ENCODE data around the gene AKAP11.
"Not testable (repeated sequence)": the region's sequence is repeated elsewhere in the genome, so short reads cannot be mapped to it uniquely, and the experiment has no call there.

AKAP11 gene

GRCh38 chr13:42272115-42272803 is at the start of gene AKAP11:
TSS of gene AKAP11 (plus strand) at chr13:42272152. CDS start at chr13:42286349, 14,197 bp downstream.
- no peaks in the 10 kb centered on the region for H3K27me3 ChIP-seq (ENCODE audit: control insufficient read depth, insufficient read depth, low read length)
- peak within 1 kb of the TSS; percentile 14 for H3K27ac ChIP-seq (ENCODE audit: low read length)
- H3K4me1 ChIP-seq (ENCODE audit: control insufficient read depth, low read depth, low read length): peaks cover 15% of the 10 kb centered on the region
- H3K4me3 ChIP-seq (ENCODE audit: low read length): peak within 1 kb of the TSS; percentile 76
- peak within 1 kb of the TSS; percentile 56 for H3K9ac ChIP-seq (ENCODE audit: low read length)
- no peaks in the 10 kb centered on the region for H3K36me3 ChIP-seq (ENCODE audit: control insufficient read depth, low read depth, low read length)
- no peaks in the 10 kb centered on the region for H3K9me3 ChIP-seq (ENCODE audit: control insufficient read depth, low read depth, low read length)

GRCh38 chr13:42223681-42224080 is 48.3 kb upstream of the AKAP11 start:
- Histone ChIP-seq H3K4me1 (ENCODE audit: control insufficient read depth, low read depth, low read length) (peaks cover 17% of the 10 kb centered on the region), H3K9me3 (ENCODE audit: control insufficient read depth, low read depth, low read length) (no peaks in the 10 kb centered on the region), H3K27me3 (ENCODE audit: control insufficient read depth, insufficient read depth, low read length) (no peaks in the 10 kb centered on the region), H3K9ac (ENCODE audit: low read length) (no peak overlapping the region), H3K4me3 (ENCODE audit: low read length) (no peak overlapping the region), H3K36me3 (ENCODE audit: control insufficient read depth, low read depth, low read length) (peaks cover 3% of the 10 kb centered on the region), H3K27ac (ENCODE audit: low read length) (no peak overlapping the region)

- Histone ChIP-seq H3K27ac (ENCODE audit: low read length) (no peak overlapping the region), H3K4me3 (ENCODE audit: low read length) (no peak overlapping the region), H3K27me3 (ENCODE audit: control insufficient read depth, insufficient read depth, low read length) (no peaks in the 10 kb centered on the region), H3K4me1 (ENCODE audit: control insufficient read depth, low read depth, low read length) (peaks cover 21% of the 10 kb centered on the region), H3K36me3 (ENCODE audit: control insufficient read depth, low read depth, low read length) (no peaks in the 10 kb centered on the region), H3K9me3 (ENCODE audit: control insufficient read depth, low read depth, low read length) (no peaks in the 10 kb centered on the region), H3K9ac (ENCODE audit: low read length) (no peak overlapping the region)
Observed at GRCh38 chr13:42225051-42225450, 46.9 kb upstream of the AKAP11 start.

DNA sequence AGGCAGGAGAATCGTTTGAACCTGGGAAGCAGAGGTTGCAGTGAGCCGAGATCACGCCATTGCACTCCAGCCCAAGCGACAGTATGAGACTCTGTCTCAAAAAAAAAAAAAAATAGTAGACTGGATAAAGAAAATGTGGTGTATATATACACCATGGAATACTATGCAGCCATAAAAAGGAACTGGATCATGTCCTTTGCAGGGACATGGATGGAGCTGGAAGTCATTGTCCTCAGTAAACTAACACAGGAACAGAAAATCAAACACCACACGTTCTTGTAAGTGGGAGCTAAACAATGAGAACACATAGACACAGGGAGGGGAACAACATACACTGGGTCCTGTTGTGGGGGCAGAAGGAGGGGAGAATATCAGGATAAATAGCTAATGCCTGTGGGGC is 45.2 kb upstream of the AKAP11 start:
- not testable (repeated sequence) for H3K9me3 ChIP-seq (ENCODE audit: control insufficient read depth, low read depth, low read length); H3K27me3 ChIP-seq (ENCODE audit: control insufficient read depth, insufficient read depth, low read length); H3K4me1 ChIP-seq (ENCODE audit: control insufficient read depth, low read depth, low read length); H3K9ac ChIP-seq (ENCODE audit: low read length); H3K36me3 ChIP-seq (ENCODE audit: control insufficient read depth, low read depth, low read length); H3K27ac ChIP-seq (ENCODE audit: low read length); H3K4me3 ChIP-seq (ENCODE audit: low read length)

- Histone ChIP-seq H3K9ac (ENCODE audit: low read length) (no peak overlapping the region), H3K4me1 (ENCODE audit: control insufficient read depth, low read depth, low read length) (peaks cover 5% of the 10 kb centered on the region), H3K27ac (ENCODE audit: low read length) (no peak overlapping the region), H3K4me3 (ENCODE audit: low read length) (no peak overlapping the region), H3K27me3 (ENCODE audit: control insufficient read depth, insufficient read depth, low read length) (no peaks in the 10 kb centered on the region), H3K36me3 (ENCODE audit: control insufficient read depth, low read depth, low read length) (no peaks in the 10 kb centered on the region), H3K9me3 (ENCODE audit: control insufficient read depth, low read depth, low read length) (no peaks in the 10 kb centered on the region)
Observed at GRCh38 chr13:42228527-42228926, 43.4 kb upstream of the AKAP11 start.

DNA sequence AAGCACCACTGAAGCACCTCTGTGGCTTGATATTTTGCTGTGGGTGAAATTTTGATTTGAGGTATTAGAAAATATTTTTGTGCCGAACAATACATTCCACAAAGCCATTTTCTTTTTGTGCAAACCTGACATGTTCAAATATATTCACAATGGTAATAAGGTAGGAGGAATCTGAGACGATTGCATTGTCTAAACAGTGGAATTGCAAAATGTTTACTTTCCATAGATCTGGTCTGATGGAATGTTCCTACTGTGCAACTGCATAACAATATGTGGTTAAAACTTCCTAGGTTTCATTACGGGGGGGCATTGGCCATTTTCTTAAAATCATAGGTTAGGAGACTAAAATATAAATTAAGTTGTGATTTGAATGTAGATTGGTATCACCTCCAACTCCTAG is 42.7 kb upstream of the AKAP11 start:
- H3K9ac ChIP-seq (ENCODE audit: low read length): no peak overlapping the region
- H3K27me3 ChIP-seq (ENCODE audit: control insufficient read depth, insufficient read depth, low read length): no peaks in the 10 kb centered on the region
- H3K36me3 ChIP-seq (ENCODE audit: control insufficient read depth, low read depth, low read length): no peaks in the 10 kb centered on the region
- H3K4me1 ChIP-seq (ENCODE audit: control insufficient read depth, low read depth, low read length): peaks cover 5% of the 10 kb centered on the region
- no peak overlapping the region for H3K4me3 ChIP-seq (ENCODE audit: low read length)
- no peaks in the 10 kb centered on the region for H3K9me3 ChIP-seq (ENCODE audit: control insufficient read depth, low read depth, low read length)
- no peak overlapping the region for H3K27ac ChIP-seq (ENCODE audit: low read length)

DNA sequence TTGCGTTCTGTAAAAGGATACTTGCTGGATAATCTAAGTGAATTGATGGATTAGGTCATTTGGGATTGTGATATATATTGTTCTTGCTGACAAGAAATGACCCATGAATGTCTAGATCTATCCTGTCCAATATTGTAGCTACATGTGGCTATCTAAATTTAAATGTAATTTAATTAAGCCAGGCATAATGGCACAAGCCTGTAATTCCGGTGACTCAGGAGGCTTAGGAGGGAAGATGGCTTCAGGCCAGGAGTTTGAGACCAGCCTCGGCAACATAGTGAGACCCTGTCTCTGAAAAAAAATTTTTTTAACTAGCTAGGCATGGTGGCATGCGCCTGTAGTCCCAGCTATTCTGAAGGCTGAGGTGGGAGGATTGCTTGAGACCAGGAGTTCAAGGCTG is 39.3 kb upstream of the AKAP11 start:
- Histone ChIP-seq H3K9me3 (ENCODE audit: control insufficient read depth, low read depth, low read length) (no peaks in the 10 kb centered on the region), H3K27me3 (ENCODE audit: control insufficient read depth, insufficient read depth, low read length) (no peaks in the 10 kb centered on the region), H3K4me3 (ENCODE audit: low read length) (no peak overlapping the region), H3K4me1 (ENCODE audit: control insufficient read depth, low read depth, low read length) (peaks cover 5% of the 10 kb centered on the region), H3K9ac (ENCODE audit: low read length) (no peak overlapping the region), H3K36me3 (ENCODE audit: control insufficient read depth, low read depth, low read length) (no peaks in the 10 kb centered on the region), H3K27ac (ENCODE audit: low read length) (no peak overlapping the region)

DNA sequence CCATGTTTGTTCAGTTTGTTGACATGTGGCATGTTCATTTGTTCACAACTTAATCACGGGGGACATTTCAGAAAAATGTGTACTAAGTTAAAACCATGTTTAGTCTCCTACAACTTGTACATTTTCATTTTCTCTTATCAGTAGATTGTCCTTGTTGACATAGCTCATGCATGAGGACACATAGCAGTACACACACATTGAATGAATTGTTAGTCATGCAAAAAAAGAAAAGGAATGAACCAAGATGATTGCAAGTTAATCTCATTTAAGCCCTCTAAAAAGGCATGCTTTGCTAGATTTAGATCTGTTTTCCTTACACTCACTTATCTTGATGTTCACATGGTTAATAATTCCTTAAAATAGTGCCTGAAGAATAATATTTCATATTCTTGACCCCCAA is 38.2 kb upstream of the AKAP11 start:
- Histone ChIP-seq H3K4me1 (ENCODE audit: control insufficient read depth, low read depth, low read length) (peaks cover 5% of the 10 kb centered on the region), H3K27ac (ENCODE audit: low read length) (no peak overlapping the region), H3K9ac (ENCODE audit: low read length) (no peak overlapping the region), H3K27me3 (ENCODE audit: control insufficient read depth, insufficient read depth, low read length) (no peaks in the 10 kb centered on the region), H3K9me3 (ENCODE audit: control insufficient read depth, low read depth, low read length) (no peaks in the 10 kb centered on the region), H3K36me3 (ENCODE audit: control insufficient read depth, low read depth, low read length) (no peaks in the 10 kb centered on the region), H3K4me3 (ENCODE audit: low read length) (no peak overlapping the region)

DNA sequence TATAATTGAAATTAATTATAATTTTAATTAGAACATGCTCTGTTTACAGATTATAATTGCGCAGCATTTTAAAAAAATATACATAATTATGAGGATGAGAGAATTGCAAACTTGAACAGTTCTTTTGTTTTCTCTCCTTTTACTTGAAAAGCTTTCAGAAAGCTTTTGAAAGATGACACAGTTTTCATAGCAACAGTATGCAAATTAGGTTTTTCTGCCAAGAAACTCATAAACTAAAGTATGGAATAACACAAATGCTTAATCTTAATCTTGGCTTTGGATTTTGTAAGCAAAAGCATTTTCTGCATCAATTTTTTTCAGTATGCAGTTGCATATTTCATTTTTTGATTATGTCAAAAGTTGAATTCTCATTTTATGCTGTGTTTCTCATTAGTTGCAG is 32.8 kb upstream of the AKAP11 start:
- Histone ChIP-seq H3K36me3 (ENCODE audit: control insufficient read depth, low read depth, low read length) (no peaks in the 10 kb centered on the region), H3K27me3 (ENCODE audit: control insufficient read depth, insufficient read depth, low read length) (no peaks in the 10 kb centered on the region), H3K4me1 (ENCODE audit: control insufficient read depth, low read depth, low read length) (no peaks in the 10 kb centered on the region), H3K9ac (ENCODE audit: low read length) (no peak overlapping the region), H3K4me3 (ENCODE audit: low read length) (no peak overlapping the region), H3K27ac (ENCODE audit: low read length) (no peak overlapping the region), H3K9me3 (ENCODE audit: control insufficient read depth, low read depth, low read length) (no peaks in the 10 kb centered on the region)

DNA sequence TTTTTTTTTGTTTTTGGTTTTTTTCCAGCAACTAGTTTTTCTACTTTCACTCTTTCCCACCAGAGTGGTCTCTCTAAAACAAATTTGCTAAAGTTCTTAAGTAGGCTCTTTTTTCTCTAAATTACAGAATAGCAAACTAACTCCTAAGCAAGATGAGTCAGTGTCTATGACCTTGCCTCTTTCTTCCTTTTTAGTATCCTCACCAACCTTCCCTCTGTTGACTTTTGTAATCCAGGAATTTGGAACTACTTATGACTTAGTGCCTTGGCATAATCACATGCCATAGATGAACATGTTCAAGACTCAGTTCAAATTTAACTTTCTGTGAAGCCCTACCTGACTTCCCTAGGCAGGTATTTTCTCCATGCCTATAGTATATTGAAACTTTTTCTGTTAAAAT is 32.3 kb upstream of the AKAP11 start:
- Histone ChIP-seq H3K27ac (ENCODE audit: low read length) (no peak overlapping the region), H3K4me1 (ENCODE audit: control insufficient read depth, low read depth, low read length) (no peaks in the 10 kb centered on the region), H3K4me3 (ENCODE audit: low read length) (no peak overlapping the region), H3K9me3 (ENCODE audit: control insufficient read depth, low read depth, low read length) (no peaks in the 10 kb centered on the region), H3K27me3 (ENCODE audit: control insufficient read depth, insufficient read depth, low read length) (no peaks in the 10 kb centered on the region), H3K36me3 (ENCODE audit: control insufficient read depth, low read depth, low read length) (no peaks in the 10 kb centered on the region), H3K9ac (ENCODE audit: low read length) (no peak overlapping the region)

GRCh38 chr13:42246541-42246940 is 25.4 kb upstream of the AKAP11 start:
- H3K27me3 ChIP-seq (ENCODE audit: control insufficient read depth, insufficient read depth, low read length): no peaks in the 10 kb centered on the region
- no peak overlapping the region for H3K27ac ChIP-seq (ENCODE audit: low read length)
- no peaks in the 10 kb centered on the region for H3K36me3 ChIP-seq (ENCODE audit: control insufficient read depth, low read depth, low read length)
- no peak overlapping the region for H3K9ac ChIP-seq (ENCODE audit: low read length)
- no peak overlapping the region for H3K4me3 ChIP-seq (ENCODE audit: low read length)
- no peaks in the 10 kb centered on the region for H3K9me3 ChIP-seq (ENCODE audit: control insufficient read depth, low read depth, low read length)
- no peaks in the 10 kb centered on the region for H3K4me1 ChIP-seq (ENCODE audit: control insufficient read depth, low read depth, low read length)

DNA sequence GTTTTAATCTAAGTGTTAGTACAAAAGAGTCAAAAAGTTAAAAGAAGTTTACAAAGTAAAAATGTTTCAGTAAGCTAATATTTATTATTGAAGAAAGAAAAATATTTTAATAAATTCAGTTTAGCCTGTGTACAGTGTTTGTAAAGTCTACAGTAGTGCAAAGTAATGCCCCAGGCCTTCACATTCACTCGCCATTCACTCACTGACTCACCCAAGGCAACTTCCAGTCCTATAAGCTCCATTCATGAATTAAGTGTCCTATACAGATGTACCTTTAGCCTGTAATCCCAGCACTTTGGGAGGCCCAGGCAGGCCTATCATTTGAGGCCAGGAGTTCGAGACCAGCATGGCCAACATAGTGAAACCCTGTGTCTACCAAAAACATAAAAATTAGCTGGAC is 24.1 kb upstream of the AKAP11 start:
- no peak overlapping the region for H3K27ac ChIP-seq (ENCODE audit: low read length)
- no peaks in the 10 kb centered on the region for H3K4me1 ChIP-seq (ENCODE audit: control insufficient read depth, low read depth, low read length)
- no peak overlapping the region for H3K9ac ChIP-seq (ENCODE audit: low read length)
- no peaks in the 10 kb centered on the region for H3K27me3 ChIP-seq (ENCODE audit: control insufficient read depth, insufficient read depth, low read length)
- H3K36me3 ChIP-seq (ENCODE audit: control insufficient read depth, low read depth, low read length): no peaks in the 10 kb centered on the region
- no peaks in the 10 kb centered on the region for H3K9me3 ChIP-seq (ENCODE audit: control insufficient read depth, low read depth, low read length)
- no peak overlapping the region for H3K4me3 ChIP-seq (ENCODE audit: low read length)

Data from iPS-18a (cell line).